ENCODE measurements around the gene CP. TPM values are rescaled to one million over a fixed set of nuclear protein-coding genes. Genes with fewer than 3 reads are reported as not detected.

The CP gene
- total RNA-seq, 1 donor from 2014 or later: 4.5 TPM

DNA sequence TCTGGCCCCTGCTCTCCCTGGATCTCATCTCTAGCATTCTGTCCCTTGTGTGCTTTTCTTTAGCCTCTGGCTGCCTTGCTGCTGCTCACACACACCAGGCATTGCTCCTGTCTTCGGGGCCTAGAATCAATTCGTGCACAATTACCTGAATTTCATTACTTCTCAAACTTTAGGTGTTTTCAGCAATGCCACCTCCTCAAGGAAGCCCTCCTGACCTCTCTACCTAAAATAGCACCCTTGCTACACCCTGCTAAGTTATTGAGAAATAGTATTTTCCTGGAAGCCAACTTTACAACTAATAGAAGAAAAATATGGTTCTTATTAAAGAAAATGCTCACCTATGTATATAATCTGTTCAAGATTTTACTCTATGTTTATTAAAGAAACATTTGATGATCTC is 40.4 kb downstream of the CP start:
- no peak for ATAC-seq

DNA sequence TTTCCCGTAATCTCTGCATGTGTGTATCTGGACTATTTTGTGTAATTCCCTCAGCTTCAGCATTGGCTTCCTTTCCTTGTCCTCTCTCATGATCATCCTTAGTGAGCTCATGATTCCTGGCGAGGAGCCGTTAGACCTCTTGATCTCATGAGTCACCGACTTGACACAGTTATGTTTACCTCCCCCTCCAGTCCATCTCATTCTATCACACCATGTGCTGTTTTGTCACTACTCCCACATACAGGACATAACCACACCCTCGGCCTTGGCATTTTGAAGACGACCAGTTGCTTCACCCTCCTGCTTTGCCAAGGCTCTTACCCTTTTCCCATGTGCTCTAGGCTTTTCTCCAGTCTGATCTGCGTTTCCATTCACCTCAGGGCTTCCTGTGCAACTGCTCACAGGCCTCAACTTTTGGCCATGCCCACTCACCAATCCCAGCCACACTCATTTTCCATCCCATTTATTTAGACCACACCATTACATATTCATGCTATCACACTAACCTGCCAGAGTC is 41.5 kb downstream of the CP start:
- peak; percentile 91 for ATAC-seq

DNA sequence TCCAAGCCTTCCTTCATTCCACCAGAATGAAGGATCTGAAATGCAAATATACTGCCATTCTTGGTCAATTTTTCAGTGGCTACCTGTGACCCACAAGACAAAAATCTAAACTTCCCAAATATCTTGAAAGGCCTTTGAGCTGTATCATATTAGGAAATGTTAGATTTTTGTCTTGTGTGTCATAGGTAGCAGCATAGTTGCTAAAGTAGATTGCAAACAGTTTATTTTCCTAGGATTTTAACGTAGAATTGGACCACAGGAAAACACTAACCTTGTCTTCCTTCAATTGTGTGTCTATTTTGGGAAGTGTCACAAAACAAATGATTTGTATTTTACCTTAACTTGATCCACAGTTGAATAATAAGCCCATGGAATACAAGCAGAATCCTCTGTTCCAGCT is 42.4 kb downstream of the CP start:
- no peak for ATAC-seq

DNA sequence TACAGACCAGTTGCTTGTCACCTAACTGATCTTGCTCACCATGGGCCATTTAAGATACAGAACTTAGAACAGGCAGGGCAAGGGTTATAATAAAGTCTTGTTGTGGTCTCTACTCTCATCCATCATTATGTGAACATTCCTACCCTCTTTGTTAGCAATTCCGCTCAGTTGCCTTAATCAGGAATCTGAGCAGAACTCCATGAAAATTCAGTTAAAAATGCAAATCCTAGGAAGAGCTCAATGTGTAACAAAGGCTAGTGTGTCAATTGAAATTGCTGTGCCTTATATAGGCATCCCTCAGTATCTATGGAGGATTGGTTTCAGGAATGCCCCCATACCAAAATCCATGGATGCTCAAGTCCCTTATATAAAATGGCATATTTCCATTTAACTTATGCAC is 44.5 kb downstream of the CP start:
- no peak for ATAC-seq

DNA sequence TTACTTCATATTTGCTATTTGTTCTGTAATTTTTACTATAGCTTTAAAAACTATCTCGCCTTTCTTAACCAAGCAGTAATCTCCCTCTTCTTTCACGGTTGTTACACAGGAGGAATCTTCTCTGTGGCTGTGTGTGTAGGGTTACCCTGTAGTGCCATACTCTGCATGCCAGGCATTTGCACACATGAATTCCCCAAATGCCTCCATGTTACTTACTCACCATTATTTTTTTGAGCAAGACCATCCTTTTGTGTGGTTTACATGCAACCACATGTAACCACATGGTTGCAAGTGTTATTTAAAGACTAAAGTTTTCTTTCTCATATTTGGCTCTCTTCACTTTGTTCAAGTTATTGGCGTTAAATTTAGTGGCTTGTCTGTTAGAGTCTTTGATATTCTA is 46.7 kb downstream of the CP start:
- no peak for ATAC-seq

DNA sequence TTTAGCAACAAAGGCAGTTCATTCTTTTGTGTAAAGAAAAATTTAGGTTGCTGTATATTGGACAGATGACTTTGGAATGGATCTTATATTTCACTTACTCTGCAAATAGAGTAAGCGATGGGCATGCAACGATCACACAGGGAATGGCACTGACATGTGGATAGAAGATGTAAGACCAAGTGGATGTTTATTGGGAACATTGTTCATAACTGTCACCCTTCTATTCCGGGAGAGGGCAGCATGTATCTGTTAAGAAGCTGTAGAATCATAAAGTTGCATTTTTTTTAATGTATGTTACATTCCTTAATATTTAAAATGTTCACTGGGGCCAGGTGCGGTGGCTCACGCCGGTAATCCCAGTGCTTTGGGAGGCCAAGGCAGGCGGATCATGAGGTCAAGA is 51.0 kb downstream of the CP start:
- no peak for ATAC-seq

DNA sequence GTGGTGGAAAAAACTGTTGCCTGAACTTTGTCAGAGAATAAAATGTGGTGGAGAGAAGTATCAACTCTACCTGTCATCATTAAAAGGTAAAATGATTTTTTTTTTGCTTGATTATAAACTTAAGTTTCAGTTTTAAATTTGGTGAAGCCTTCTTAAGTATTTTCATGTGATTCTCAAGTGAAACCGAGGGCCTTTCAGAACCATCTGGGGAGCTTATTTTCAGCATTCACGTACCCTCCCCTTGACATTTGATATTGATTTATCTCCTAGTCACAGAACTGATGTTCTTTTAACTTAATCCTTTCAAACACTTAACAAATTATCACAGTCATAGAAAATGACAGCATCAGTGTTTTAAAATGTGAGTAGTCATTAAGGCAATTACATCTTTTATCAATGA is 53.7 kb downstream of the CP start:
- no peak for ATAC-seq

DNA sequence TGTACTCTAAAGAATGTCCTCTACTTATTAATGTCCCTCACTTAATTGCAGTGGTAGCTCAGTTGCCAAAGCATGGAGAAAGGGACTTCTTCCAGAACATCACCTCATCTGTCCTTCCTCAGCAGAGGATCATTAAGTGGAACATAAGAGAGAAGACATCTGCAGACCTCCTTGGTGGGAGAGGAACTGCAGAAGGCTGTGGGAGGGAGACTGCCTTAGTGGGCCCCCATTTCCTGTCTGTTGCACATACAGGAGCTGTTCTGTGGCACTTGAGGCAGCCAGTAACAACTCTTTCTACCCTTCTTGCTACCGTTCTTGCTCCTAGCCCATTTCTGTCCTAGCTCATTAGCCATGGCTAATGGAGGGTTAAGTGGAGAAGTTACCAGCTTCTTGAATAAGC is 58.6 kb downstream of the CP start:
- no peak for ATAC-seq

DNA sequence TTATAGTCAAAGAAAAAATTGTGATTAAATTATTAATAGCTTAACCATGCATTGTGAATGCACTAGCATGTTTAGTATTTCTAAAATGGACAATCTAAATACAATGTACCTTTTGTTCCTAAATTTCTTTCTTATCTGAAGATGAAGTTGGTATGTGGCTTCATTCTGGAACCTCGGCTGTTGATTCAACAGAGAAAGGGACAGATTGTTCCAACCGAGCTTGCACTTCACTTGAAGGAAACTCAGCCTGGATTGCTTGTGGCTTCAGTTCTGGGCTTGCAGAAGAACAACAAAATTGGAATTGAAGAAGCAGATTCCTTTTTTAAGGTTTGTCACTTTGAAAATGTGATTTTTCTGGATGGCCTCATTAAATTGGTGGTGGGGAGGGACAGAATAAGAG is 59.6 kb downstream of the CP start:
- no peak for ATAC-seq

DNA sequence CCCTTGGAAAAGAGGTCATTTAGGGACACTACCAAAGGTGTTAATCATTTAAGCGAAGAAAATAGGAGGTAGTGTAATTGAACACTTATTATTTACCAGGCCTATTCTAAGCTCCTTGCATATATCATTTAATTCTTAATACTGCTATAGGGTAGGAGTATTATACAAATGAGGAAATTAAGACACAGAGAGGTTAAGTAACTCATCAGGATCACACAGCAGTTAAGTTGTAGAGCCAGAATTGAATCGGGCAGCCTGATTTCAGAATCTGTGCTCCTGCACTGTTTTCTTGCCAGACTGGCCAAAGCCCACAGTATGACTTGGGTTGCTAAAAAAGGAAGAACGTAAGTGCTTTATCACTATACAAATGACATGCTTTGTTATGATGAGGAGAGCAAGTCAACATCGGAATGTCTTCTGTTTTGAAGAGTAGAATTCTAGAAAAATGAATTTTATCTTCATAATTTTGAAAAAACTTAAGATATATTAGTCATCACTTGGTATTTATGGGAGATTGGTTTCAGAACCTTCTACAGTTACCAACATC is 60.8 kb downstream of the CP start:
- ATAC-seq: no peak

DNA sequence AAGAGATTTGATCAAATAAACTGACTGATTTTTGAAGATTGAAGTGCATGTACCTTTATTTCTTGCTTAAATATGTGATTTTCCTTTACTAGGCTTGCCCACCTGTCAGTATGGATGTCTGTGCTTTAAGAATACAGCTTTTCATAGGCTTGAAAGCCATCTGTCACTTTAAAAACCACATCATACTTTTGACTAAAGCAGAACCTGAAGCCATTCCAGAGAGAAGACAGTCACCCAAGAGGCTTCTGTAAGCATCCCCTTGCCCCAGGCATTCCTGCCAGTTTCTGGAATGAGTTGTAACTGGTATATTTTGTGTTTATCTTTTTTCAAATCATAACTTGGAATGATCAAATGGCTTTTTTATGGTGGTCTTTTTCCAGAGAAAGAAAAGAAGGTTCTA is 68.2 kb downstream of the CP start:
- ATAC-seq: no peak

DNA sequence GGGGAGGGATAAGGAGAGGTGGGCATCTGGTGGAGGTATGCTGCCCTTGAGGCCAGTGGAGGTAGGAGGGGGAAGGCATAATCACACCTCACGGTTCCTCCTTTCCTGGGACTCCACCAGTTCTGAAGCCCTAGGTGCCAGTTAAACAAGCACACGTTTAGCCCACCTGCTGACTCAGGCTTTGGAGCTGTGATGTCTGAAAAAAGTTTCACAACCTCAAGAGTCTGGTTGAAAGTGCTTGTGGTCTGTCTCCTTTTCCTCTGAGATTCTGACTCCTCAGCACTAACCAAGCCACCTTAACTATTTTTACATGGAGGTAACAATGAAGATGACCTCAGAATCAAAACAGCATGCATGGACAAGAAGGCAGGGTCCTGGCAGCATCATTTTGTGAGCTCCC is 69.2 kb downstream of the CP start:
- no peak for ATAC-seq

DNA sequence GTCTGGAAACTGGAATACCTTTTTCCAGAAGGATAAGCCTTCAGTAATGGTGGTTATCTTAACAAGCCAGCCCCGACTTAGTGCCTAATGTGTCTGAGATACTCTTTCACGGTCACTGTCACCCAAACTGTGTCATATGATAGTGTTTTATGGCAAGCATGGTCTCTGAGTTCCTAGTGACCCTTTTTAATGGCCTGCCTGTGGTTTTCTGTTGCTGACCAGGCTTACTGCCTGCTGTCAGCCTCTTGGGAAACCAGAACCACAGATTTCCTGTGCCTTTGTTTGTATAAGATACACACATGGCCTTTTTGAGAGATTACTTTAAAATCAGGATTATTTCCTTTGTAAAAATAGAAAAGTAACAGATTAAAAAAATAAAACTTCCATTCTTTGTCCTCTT is 69.8 kb downstream of the CP start:
- no peak for ATAC-seq

DNA sequence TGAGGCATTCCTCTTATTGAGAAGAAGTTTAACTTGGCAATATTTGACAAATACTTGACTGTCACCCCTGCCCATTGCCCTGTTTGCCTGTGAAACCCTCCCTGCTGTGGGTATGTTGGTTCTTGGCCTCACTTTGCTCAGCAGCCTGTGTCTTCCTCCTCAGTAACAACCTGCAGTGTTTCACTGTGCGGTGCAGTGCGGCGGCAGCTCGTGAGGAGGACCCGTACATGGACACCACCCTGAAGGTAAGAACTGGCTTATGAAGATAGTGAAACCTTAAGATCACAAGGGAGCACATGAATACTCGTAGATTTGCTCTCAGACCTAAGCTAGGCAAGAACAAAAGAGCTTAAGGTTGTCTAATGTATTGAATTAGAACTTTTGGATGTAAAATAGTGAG is 71.2 kb downstream of the CP start:
- ATAC-seq: no peak

DNA sequence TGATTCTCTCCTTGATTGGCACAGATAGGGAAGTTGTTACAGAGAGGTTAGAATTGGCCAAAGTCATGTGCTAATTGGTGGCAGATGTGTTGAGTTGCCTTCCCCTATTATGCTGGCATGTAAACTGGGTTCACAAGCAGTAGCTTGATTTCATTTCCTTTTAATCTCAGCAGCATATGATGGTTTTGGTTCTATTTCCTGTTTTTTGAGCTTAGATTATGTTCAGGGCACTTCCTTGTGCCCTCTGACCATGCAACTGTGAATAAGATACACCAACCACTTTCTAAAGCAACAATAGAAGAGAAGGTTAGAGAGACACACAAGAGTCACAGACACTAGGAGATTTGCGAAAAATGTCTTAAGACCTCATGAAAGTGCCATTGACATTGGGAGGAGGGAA is 75.7 kb downstream of the CP start:
- ATAC-seq: peak; percentile 62

DNA sequence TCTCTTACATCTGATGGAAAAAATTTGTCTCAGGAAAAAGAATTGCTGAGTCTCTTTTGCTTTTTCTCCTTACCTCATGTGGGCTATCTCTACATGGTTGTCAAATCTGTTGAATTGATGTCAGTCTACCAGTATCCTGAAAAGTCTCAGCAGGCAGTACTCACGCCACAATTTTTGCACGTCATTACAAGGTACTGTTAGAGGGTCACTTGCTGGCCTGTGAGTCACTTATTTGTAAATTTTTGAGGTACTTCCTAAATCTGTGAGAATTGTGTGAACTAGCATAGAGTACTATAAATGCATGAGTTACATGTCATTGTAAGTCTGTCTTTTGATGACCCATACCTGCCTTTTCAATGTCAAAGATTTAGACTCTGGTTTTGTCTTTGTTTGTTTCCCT is 76.3 kb downstream of the CP start:
- ATAC-seq: no peak

DNA sequence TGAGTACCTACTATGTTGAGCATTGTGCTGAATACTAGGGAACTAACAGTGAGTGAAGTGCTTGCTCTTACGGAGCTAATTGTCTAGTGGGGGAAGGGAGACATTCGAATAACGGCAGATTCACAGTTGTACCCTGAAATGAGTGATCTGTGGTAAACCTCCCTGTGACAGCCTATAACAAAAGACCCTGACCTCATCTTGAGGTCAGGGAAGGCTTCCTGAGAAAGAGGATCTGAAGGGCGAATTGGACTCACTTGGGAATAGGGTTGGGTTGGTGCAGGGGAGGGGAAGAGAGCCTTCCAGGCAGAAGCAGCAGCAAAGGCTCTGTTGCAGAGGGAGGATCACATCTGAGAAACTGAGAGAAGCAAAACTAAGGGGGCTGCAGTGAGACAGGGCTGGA is 78.9 kb downstream of the CP start:
- no peak for ATAC-seq

DNA sequence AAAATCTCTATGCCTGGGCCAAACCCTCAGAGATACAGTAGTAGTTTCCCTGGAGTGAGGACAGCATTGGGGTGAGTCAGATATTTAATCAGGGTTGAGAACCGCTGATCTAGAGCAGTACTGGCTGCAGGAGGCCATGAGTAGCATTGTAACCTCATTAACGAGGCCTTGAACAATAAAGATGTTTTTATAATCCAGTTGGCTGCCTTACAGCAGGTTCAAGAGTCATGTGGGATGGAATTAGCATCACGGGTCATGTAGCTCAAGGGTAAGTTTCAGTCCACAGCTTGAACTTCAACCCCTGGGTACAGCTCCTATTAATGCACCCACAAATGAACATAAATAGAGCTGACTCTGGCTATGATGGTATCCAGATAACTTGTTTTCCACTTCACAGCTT is 87.1 kb downstream of the CP start:
- ATAC-seq: peak; percentile 24

DNA sequence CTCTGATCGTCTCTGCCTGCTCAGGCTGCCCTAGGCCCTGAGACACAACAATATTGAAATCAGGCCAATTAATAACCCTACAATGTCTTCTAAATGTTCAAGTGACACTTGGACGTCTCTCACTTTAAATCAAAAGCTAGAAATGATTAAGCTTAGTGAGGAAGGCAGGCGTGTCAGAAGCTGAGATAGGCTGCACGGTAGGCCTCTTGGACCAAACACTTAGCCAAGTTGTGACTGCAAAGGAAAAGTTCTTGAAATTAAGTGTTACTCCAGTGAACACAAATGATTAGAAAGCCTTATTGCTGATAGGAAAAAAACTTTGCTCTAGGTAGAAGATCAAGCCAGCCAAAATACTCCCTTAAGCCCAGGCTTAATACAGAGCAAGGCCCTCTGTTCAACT is 90.0 kb downstream of the CP start:
- ATAC-seq: no peak

DNA sequence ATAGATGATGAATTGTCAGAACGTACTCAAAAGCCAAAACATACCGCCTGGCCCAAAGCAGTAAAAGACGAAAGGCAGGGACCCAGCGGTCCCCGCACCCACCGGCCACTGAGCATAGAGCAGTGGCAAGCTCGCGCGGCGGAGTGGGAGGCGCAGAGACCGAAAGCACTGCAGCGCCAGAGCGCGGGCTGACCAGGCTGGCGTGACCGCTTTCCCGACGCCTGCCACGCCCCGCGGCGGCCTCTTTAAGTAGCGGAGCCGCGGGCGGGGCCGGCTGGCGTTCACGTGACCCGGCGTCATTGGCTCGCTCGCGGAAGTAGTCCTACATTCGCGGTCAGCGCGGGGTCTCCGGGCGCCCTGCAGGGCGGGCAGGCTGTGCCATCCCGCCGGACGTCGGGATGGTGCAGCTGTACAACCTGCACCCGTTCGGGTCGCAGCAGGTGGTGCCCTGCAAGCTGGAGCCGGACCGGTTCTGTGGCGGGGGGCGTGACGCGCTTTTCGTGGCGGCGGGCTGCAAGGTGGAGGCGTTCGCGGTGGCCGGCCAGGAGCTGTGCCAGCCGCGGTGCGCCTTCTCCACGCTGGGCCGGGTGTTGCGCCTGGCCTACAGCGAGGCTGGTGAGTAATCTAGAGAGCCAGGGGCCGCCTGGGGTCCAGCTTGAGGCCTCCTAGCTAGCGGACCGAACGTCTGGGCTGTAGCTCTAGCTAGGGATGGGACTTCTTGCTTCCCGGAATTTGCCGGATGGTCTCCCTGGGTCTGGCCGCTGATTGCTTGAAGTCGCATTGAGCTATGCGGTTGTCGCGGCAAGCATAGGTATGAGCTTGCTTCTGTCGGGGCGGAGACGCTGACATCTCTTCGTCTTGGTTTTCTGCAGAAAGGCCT is 92.1 kb downstream of the CP start, which contains the start of gene HPS3:
TSS of gene HPS3 (plus strand) at position 313 of the 880 bp plus-strand sequence. CDS start at position 399, 86 bp downstream.
- peak; percentile 98 for ATAC-seq

DNA sequence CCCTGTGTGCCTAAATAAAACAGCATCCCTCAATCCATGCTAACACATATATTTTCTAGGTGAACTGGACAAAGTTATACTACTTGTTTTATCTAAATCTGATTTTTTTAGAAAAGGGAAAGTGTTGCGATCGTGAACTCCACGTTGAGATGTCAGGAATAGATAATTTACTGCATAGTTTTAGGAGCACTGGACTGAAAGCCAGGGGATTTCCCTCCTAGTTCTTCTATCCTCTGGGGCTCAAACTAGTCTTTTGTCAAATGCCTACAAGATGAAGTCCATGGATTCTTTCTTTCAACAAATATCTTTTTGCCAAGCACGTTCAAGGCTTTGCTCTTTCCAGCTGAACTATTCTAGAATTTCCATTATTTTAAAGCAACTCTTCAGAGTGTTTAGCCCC is 92.8 kb downstream of the CP start:
- ATAC-seq: no peak

DNA sequence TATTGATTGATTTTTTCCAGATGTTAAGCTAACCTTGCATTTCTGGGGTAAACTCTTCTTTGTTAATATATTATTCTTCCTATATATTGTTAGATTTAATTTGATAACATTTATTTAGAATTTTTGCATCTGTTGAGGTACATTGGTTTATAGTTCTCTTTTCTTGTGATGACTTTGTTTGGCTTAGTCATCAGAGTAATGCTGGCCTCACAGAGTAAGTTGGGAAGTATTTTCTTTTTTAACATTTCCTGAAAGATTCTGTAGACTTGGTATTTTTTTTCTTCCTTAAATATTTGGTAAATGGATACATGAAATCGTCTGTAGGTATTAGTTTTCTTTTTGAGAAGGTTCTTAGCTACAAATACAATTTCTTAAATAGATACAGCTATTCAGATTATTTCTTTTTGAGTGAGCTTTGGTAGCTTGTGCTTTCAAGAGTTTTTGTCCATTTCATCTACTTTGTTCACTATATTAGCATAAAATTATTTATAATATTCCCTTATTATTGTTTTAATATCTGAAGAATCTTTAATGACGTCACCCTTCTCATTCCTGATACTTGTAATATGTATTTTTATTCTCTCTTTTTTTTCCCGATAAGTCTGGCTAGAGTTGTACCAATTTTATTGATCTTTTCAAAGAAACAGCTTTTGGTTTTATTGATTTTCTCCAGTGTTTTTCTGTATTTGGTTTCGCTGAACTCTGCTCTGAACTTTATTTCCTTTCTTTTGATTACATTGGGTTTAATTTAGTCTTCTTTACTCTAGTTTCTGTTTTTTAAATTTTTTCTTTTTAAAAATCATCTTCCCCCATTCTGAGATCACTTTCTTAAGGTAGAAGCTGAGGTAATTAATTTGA is 98.7 kb downstream of the CP start:
- ATAC-seq: no peak

Measured in esophagus mucosa (tissue), 1 donor.